Fibroblast of lung (primary cell): Measurements from ENCODE around the gene SHQ1.
"Not testable (repeated sequence)": the region's sequence is repeated elsewhere in the genome, so short reads cannot be mapped to it uniquely, and the experiment has no call there.

ENCODE experiments used
- EZH2 ChIP-seq: IDR thresholded peaks from 2 replicates; pipeline ENCODE4 v1.5.1; 2012; ENCODE audit warnings: low read length, control low read depth, mild to moderate bottlenecking; ENCODE audit errors: missing control alignments
- TF ChIP-seq, protein P1 (sequence below), 2 donors: IDR thresholded peaks in 1 of 2; conservative IDR thresholded peaks in 1 of 2; 1 replicate in 1 of 2; 2 replicates in 1 of 2; pipeline ENCODE4 v1.5.1; 2011 to 2012; ENCODE audit warnings: low read length in 2 of 2, control low read depth in 1 of 2, inconsistent platforms in 1 of 2, low read depth in 1 of 2, mild to moderate bottlenecking in 1 of 2

DNA sequence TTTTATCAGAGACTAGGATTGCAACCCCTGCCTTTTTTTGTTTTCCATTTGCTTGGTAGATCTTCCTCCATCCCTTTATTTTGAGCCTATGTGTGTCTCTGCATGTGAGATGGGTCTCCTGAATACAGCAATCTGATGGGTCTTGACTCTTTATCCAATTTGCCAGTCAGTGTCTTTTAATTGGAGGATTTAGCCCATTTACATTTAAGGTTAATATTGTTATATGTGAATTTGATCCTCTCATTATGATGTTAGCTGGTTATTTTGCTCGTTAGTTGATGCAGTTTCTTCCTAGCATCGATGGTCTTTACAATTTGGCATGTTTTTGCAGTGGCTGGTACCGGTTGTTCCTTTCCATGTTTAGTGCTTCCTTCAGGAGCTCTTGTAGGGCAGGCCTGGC lies 134.1 kb downstream of the SHQ1 start:
- TF ChIP-seq, protein P1, sequence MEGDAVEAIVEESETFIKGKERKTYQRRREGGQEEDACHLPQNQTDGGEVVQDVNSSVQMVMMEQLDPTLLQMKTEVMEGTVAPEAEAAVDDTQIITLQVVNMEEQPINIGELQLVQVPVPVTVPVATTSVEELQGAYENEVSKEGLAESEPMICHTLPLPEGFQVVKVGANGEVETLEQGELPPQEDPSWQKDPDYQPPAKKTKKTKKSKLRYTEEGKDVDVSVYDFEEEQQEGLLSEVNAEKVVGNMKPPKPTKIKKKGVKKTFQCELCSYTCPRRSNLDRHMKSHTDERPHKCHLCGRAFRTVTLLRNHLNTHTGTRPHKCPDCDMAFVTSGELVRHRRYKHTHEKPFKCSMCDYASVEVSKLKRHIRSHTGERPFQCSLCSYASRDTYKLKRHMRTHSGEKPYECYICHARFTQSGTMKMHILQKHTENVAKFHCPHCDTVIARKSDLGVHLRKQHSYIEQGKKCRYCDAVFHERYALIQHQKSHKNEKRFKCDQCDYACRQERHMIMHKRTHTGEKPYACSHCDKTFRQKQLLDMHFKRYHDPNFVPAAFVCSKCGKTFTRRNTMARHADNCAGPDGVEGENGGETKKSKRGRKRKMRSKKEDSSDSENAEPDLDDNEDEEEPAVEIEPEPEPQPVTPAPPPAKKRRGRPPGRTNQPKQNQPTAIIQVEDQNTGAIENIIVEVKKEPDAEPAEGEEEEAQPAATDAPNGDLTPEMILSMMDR (conservative IDR thresholded peaks at IDR 0.05 in 1 of 2, IDR thresholded peaks at IDR 0.05 in 1 of 2; ENCODE audit: low read depth in 1 of 2, low read length in 2 of 2) = not testable (repeated sequence)
- not testable (repeated sequence) for TF ChIP-seq EZH2
